Stimulated activated CD4-positive, alpha-beta T cell treated with anti-CD3 and anti-CD28 coated beads, TNF-alpha, amount 100 ng/mL, for 4 hours (primary cell): Measurements from ENCODE around the gene EPHB1.
"Not testable (repeated sequence)": the region's sequence is repeated elsewhere in the genome, so short reads cannot be mapped to it uniquely, and the experiment has no call there.

Source experiments
- DNase-seq, 3 experiments: peaks; one replicate each; pipeline ENCODE4 v3.0.0-alpha.2; 2020; ENCODE audit warnings: low read depth in 3 of 3

The EPHB1 gene

DNA sequence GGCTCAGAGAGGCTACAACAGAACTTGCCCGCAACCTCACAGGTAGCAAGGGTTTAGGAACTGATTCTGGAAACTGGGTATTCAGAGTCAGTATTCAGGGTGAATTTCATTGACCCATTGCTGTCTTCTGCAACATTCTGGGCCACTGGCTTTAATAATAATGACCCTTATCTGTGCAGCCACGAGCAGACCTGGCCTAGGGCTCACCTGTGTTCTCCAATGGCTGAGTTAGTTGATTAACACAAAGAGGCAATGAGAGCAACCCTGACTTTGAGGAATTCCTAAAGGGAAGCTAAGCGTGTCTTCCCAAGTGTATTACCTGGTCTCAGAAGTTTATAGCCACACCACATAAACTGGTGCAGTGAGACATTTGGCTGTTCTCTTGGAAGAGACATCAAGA, 289.9 kb downstream of the EPHB1 start:
- DNase-seq, result no peak

DNA sequence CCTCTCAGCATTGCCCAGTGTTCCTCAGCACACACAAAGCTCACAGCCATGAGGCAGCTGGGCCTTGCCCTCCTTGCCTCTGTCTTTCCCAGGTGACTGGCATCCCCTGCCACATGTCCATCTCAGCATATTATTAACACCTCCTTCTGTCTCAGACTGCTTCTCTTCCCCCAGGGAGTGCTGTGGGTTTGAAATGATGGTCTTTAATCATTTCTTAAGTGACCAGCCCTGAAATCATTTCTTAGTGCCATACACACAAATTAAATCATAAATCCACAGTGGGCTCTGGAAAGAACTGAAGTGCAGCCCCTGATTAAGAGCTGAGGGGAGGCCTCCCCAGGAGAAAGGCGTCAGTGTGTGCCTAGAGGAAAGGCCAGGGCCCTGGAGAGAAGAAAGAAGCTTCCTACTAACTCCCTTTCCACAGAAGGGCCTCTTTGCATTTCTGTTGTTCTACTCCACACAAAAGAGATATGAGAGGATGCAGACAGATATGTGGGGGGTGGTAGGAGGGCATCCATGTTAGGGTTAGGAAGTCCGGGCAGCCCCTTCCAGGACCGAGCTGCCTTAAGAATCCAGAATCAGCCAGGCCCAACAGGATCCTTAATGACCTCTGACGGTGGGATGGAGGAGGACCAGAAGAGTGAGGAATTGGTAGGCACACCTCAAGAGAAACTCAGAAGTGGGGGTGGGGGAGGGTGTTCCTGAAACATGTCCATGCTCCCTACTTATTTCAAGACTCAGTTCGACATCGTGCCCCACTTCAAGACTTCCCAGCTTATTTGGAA, 290.8 kb downstream of the EPHB1 start:
- DNase-seq, result no peak

DNA sequence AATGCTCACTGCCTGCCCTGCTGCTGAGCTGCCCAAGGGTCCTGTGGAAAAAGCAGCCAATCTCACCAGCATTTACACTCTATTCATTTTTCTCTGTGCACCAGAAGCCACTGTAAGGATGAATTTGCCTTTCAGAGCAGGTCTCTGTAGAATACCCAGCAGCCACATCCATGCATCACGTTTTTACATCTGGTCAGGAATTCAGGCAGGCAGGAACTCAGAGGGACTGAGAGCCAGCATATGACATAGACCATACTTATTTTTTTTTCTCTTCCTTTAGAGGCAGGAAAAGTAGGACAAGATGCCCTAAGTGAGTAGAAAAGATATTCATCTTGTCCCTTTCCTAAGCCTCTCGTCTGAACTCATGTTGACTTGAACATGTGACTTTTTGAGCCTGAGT, 292.7 kb downstream of the EPHB1 start:
- no peak for DNase-seq

DNA sequence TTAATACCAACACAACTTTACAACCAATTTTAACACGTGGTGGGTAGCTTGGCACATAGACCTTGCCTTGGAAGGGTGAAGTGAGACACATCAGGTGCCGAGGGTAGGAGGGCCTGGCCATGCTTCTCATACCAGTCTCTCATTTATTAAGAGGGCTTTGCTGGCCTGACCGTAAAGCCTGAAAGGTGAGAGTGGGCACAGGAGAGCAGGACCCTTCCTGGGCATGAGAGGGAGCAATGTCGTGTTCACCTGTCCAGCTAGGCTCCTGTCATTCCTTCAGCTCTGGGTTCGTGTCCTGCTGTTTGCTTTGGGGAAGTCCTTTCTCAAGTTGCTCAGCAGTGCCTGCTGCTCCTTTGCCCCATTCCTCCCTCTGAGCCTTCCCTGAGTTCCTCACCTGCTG, 294.4 kb downstream of the EPHB1 start:
- DNase-seq, result no peak

DNA sequence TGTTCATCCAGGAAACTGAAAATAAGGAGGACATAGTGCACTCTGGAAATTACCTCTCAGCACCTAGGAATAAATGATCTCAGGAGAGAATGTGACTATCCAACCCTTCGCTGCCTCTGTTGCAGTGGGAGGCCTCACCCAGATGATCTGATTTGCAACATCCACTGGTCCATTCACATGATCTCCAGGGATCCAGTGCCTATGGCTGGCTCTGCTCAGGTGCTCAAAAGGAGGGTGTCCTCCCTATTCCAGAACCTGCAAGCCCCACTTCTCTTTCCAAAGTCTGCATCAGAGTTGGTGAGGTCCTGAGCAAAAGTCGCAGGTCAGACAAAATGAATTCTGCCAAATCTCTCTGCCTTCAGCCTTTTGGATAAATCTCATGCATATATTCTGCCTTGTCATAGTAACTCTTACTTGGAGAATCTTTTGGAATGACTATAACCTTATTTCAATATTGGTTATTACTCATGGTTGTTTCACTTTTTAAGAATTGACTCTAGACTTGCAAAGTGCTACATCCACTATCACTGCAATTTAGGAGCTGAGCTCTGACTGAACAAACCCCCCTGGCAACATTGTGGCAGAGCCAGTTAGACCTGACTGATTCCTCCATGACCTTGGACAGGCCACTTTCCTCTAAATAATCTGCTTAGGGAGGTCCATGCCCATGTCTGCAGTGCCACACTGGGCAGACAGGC, 295.1 kb downstream of the EPHB1 start:
- DNase-seq, result no peak

DNA sequence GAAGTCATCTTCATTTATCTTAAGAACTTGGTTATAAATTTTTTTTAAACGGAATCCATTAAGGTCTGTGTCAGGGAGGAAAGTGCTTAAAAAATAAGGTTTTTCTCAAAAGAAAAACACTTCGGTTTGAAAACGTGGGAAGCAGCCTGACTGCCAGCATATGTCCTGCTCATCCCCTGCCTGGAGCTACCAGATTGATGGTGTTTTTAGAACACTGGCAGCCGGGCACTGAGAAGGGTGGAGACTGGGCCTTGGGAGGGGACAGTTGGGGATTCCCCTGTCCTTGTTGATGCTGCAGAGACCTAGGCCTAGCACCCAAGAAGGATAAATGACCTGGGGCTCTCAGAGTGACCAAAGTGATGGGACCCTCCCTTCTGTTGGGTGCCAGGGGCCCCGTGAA, 296.9 kb downstream of the EPHB1 start:
- DNase-seq, result no peak

DNA sequence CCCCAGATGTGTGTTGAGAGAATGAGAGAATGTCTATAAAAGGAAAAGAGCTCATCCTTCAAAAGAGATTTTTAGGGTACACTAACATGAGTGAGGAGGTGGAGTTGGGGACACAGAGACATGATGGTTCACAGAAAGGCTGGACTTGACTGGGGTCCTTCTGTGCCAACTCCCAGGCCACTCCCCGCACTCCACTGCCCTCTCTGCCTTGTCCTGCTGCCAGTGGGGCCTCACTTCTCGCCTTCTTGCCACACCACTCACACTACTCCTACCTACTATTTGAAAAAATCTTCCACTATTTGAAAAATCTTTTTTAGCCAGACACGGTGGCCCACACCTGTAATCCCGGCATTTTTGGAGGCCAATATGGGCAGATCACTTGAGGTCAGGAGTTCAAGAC, 298.1 kb downstream of the EPHB1 start:
- no peak for DNase-seq

DNA sequence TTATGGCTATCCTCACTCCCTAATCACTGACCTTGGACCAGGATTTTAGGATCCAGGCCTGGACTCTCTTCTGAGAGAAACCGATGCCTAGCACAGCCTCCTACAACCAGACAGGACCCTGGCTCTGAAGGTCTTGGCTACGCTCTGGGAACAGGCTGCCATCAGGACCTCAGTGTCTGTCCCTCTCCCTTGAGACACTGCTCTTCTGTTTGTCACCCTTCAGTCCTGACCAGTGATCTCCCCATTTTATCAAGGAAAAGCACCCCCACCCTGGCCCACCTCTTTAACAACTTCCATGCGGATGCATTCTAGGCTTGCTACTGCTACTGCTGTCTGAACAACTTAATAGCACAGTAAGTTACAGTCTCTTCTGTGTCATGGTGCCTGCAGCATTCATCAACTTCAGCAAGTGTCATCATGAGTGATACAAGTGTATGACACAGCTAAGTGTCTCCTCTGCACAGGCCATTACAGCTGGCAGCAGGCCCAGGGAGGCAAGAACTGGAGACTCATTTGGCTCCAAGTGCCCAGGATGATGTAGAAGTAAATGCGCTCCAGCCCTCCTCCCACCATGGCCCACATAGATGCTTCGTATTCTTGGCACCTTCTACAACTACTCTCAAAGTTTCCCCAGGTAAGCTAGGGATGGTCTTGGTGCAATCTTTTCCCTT, 302.4 kb downstream of the EPHB1 start:
- no peak for DNase-seq

DNA sequence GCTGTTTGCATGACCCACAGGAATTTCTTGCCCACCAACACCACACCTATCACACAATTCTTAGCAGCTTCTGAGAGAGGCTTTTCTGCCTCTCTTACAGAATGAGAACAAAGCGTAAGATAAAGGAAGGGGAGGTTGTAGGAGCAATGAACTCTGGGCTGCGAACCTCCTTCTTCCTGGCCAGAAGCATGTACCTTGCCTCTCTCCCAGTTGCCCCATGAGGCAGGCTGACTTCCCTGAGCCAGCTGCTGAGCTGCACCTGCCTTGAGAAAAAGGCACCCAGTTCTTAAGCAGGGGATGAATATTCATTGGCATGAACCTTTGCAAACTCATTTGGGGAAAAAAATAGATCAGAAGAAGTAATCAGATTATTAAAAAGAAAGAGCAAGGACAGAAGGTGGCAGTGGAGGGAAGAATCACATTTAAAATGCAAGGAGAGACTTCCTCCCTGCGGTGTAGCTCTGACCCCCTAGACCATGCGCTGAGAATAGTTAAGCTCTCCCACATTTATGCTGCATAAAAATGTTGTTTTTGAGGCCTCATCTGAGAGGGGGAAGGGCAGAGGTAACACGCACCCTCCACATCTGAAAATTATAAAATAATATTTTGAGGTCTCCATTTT, 304.8 kb downstream of the EPHB1 start:
- DNase-seq, result no peak

DNA sequence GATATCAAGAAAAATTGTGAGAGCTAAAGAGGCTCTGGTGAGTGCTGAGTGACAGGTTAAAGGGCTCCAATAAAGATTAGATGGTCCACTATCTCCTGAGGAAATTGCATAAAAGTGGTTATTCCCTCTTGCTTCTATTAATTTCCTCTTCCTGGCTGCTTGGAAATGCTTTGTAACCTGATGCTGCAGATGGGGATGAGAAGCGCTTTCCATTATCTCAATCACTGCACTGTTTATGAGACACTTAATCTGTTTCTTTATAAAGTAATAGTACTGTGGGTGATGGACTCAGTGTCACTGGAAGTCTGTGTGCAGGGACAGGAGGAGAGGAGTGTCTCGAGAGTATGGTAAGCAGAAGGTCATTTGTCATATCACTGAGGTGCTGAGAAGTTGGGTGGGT, 305.3 kb downstream of the EPHB1 start:
- DNase-seq, result no peak

DNA sequence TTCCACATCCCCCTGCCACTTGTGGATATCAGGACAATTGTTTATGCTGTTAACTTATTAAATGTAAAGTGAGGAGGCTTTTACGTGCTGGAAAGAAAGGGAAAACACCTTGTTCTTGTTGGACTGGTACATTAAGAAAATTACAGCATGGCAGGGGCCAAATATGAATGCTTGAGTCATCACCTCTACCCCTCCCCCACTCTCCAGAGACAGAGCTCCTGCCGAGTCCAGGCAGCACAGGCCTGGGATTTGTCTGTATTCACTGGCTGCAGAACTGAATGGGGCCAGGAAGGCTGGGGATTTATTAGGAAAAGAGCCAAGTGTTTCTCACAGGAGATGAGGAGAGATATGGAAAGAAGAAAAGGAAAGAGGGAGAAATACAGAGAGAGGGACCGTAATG, 308.9 kb downstream of the EPHB1 start:
- no peak for DNase-seq

DNA sequence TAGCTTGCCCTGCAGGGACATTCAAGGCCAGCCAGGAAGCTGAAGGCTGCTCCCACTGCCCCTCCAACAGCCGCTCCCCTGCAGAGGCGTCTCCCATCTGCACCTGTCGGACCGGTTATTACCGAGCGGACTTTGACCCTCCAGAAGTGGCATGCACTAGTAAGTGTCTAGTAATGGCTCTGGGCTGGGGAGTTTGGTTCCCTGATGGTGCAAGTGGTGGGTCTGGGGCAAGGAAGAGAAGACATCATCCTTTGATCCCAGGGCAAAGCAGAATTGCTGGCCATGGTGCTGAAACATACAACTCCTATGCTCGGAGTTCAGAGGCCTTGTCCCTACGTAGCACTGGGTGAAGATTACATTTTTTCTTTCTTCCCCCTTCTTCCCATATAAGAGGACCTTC, 311.4 kb downstream of the EPHB1 start:
- DNase-seq, result no peak

DNA sequence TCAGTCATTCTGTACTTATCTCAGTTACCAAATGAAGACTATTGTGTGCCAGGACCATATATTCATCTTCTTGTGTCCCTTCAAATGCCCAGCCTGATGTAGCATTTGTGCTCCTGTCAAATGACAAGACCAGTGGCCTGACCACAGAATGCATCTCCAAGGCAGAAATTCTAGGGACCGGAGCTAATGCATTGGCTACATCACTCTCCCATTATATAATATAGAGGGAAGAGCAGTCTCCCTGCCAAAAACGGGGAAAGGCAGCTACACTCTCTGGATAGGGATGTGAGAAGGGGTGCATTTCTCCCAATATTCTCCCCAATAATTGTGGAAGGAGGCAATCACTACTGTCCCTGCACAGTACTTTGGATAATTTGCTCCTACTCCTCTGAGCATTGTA, 312.0 kb downstream of the EPHB1 start:
- no peak for DNase-seq

DNA sequence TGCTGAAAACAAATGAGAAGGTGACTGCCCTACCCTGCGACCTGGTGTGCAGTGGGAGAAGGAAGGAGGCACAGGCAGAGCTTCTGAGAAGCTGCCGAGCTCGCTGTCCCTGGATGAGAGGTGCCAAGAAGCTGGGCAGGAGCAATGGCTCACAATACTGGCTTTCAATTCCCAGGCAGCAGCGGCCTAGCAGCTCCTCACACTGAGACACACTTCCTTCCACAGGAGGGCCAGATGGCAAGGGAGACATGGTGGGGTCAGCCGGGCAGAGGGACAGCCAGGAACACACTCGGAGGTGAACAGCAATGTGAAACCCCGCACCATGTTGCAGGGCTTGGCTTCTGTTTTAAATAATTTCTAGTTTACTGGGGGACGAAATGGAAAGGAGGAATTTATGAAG, 314.6 kb downstream of the EPHB1 start:
- DNase-seq, result no peak

DNA sequence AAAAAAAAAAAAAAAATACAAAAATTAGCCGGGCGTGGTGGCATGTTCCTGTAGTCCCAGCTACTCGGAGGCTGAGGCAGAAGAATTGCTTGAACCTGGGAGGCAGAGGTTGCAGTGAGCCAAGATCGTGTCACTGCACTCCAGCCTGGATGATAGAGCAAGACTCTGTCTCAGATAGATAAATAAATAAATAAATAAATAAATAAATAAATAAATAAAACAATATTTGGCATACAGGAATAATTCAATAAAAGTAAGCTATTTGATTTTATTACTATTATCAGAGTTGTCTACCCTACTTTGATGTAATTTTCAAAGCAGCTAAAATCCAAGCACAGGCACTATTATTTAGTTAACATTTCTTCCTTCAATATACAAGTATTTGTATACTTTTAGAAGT, 319.5 kb downstream of the EPHB1 start:
- DNase-seq, result not testable (repeated sequence)

DNA sequence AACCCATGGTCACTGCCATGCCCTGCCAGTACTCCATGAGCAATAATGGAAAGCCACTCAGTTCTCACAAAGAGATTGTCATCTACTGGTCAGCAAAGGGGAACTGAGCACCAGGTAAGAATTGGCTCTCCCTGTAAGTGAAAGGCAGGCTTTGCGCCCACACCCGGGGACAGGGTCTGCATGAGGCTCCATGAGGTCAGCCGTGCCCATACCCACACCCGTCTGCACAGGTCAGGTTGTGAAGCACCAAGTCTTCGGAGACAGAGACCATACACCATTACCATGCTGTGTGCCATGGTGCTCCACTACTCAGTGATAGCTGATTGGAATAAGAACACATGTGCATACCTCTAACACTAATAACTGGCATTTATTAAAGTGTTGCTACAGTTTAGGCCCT, 322.9 kb downstream of the EPHB1 start:
- no peak for DNase-seq

DNA sequence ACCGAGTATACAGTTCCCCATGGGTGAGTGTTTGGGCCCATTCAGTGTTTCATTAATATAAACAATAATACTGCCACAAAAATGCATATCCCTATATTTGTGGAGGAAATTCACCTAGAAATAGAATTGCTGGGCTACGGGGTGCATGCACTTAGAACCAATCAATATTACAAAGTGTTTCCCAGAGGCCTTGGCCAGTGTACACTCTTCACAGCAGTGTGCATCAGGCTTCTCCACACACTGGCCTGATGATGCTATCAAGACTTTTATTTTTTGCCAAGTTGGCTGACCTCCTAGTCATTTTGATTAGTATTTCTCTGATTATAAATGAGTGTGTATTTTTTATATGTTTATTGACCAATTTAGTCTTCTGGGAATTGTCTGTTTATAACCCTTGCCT, 323.7 kb downstream of the EPHB1 start:
- no peak for DNase-seq

DNA sequence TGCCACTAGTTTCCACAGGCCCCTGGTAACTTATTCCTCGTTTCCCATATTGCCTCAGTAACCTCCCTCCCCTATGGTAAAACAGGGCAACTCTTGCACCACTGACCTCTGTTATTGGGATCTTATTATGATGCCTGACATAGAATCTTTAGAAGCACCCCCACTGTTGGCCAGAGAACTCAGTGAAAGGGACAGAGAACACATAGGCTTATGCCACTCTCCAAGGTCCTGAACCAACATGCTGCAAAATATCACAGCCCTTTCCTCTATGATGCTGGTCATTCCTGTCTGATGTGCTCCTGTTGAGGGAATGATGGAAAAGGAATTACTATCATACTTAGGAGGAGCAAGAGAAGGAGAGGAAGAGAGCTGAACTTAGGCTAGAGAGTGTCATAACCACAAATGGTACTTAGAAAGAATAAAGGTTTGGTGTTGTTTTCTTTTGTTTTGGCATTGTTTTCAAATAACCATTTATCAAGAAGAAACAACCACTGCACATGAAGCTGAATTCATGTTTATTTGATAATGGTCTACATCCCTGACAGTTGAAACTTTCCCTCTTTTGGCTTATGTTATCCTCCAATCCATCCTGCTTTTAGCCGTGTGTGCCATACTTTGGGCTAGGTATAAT, 330.2 kb downstream of the EPHB1 start:
- DNase-seq, result no peak

DNA sequence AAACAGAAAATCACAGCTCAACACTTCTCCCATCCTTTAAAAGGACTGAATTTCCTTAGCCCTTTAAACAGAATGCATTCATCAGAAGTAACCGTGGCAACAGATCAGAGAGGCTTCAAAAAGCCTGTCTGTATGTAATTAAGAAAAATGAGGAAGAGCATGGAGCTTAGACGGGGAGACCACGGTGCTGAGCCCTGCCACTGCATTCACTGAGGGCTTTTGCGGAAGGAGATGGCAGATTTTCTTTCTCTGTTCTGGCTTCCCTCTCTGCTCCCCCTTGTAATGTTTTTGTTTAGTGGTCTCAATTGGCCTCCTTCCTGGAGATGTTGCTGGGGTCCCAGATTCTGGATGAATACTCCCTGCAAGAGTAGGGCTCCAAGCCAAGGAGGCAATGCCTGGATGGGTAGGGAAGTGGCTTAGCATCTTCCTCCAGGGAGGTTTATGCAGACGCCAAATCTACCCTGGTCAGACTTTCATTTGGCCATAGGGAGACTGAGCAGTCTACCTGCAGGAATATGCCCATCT, 332.9 kb downstream of the EPHB1 start:
- DNase-seq, result no peak

DNA sequence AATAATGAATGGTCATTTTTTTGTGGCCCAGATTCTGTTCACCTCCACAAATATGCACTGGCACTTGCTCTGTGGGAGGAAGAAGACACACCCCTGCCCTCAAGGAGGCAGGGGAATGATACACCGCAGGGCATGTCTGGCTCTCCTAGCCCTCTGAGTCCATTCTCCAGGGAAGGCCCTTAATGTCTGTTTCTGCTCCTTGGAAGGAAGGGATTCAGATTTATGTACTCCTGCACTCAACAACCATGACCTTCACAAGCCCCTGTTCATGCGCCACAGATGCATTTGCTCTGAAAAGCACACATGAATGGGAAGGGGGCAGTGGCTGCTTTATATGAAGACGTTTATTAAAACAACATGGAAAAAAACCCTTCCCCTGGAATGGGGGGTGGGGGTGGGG, 333.8 kb downstream of the EPHB1 start:
- no peak for DNase-seq

DNA sequence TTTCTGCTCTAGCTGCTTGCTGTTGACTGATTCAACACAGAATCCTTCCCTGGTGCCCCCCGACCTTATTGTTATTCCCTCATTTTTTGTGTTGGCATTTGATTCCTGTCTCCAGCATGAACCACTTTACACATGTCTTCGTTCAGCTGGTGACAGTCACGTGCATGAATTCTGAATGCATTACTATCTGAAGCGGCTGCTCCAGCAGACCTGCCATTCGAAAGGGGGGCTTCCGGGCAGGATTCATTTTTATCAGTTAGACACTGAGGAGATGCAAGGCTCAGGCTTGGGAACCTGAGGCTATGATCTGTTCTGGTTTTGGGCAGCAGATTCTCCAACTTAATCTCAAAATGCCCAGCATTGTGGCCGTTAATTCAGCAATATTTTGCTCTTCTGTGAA, 336.2 kb downstream of the EPHB1 start:
- no peak for DNase-seq
